NB4 (cell line): ENCODE measurements around the gene VPS35L.

Experiments
- CTCF ChIP-seq: IDR thresholded peaks from one replicate; pipeline ENCODE4 v1.5.1; 2012; ENCODE audit warnings: low read depth, low read length
- MAX ChIP-seq: IDR thresholded peaks from 2 replicates; pipeline ENCODE4 v1.6.1; 2011; ENCODE audit warnings: low read depth, low read length

GRCh38 chr16:19710991-19711545 lies 155.6 kb downstream of the VPS35L start:
- TF ChIP-seq CTCF: no peak
- no peak for TF ChIP-seq MAX
